SH-SY5Y (cell line): ENCODE measurements around the gene MYH9.

Experiments
- GATA2 ChIP-seq: IDR thresholded peaks from 2 replicates; pipeline ENCODE4 v1.6.1; 2011; ENCODE audit warnings: mild to moderate bottlenecking, low read depth, low read length
- GATA3 ChIP-seq: IDR thresholded peaks from 2 replicates; pipeline ENCODE4 v1.6.1; 2011; ENCODE audit warnings: low read depth, mild to moderate bottlenecking, low read length, moderate library complexity

GRCh38 chr22:36375071-36375980 is 12.4 kb downstream of the MYH9 start:
- no peak for TF ChIP-seq GATA3
- no peak for TF ChIP-seq GATA2
